WTC11 (cell line): ENCODE data around the gene GRK2.

Source experiments
- ATF1 ChIP-seq: sonication (generic); formaldehyde crosslinking; IDR thresholded peaks from 2 replicates; pipeline ENCODE4 v1.8.1; 2023; ENCODE audit warnings: mild to moderate bottlenecking, moderate library complexity, missing genetic modification reagents
- CREB1 ChIP-seq: sonication (generic); formaldehyde crosslinking; IDR thresholded peaks from 2 replicates; pipeline ENCODE4 v1.8.0; 2023; ENCODE audit warnings: mild to moderate bottlenecking, missing genetic modification reagents
- FOXP4 ChIP-seq: sonication (generic); formaldehyde crosslinking; IDR thresholded peaks from 2 replicates; pipeline ENCODE4 v1.8.0; 2022; ENCODE audit warnings: mild to moderate bottlenecking, missing genetic modification reagents
- NFYB ChIP-seq: sonication (generic); formaldehyde crosslinking; conservative IDR thresholded peaks from 2 replicates; pipeline ENCODE4 v1.8.0; 2022; ENCODE audit warnings: low read depth, missing genetic modification reagents
- NR2C2 ChIP-seq: sonication (generic); formaldehyde crosslinking; IDR thresholded peaks from 2 replicates; pipeline ENCODE4 v1.8.0; 2022; ENCODE audit warnings: mild to moderate bottlenecking, missing genetic modification reagents
- NR3C1 ChIP-seq: sonication (generic); formaldehyde crosslinking; conservative IDR thresholded peaks from 2 replicates; pipeline ENCODE4 v1.8.1; 2023; ENCODE audit warnings: low read depth, mild to moderate bottlenecking, missing genetic modification reagents
- SP1 ChIP-seq: sonication (generic); formaldehyde crosslinking; conservative IDR thresholded peaks from 2 replicates; pipeline ENCODE4 v1.8.1; 2022; ENCODE audit warnings: missing genetic modification reagents
- TF ChIP-seq, protein P1 (sequence below): sonication (generic); formaldehyde crosslinking; IDR thresholded peaks from 2 replicates; pipeline ENCODE4 v1.8.1; 2023; ENCODE audit warnings: mild to moderate bottlenecking, missing genetic modification reagents, moderate library complexity
- TF ChIP-seq, protein P2 (sequence below): fragments of 200-600 bp; IDR thresholded peaks from 2 replicates; pipeline ENCODE4 v1.8.0; 2022; ENCODE audit warnings: antibody characterized with exemption
- TF ChIP-seq, protein P3 (sequence below): fragments of 250-450 bp; sonication (Bioruptor Pico); IDR thresholded peaks from 2 replicates; pipeline ENCODE4 v1.9.0; 2021; ENCODE audit warnings: mild to moderate bottlenecking

DNA sequence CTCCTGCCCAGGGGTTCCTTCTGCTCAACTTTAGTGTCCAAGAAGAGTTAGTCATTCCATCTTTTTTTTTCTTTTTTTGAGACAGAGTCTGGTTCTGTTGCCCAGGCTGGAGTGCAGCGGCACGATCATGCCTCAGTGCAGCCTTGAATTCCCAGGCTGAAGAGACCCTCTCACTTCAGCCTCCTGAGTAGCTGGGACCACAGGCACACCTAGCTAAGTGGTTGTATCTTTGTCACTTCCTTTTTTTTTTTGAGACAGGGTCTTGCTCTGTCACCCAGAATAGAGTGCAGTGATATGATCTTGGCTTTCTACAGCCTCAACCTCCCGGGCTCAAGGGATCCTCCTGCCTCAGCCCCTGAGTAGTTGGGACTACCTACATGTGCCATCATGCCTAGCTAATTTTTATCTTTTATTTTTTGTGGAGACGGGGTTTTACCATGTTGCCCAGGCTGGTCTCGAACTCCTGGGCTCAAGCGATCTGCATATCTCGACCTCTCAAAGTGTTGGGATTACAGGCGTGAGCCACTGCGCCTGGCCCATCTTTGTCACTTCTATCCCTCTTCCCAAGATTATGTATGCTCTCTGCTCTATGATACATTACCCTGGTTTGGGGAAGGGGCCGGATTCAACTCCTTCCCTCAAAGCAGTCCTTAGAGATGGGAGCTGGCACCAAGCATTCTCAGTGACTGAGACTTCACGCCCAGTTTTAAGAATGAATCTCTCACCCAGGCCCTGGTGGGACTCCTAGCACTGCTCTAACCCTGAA is 47.0 kb downstream of the GRK2 start:
- TF ChIP-seq CREB1 (CRISPR knock-in tag), result no peak
- TF ChIP-seq FOXP4 (CRISPR knock-in tag), result no peak
- TF ChIP-seq, protein P1, sequence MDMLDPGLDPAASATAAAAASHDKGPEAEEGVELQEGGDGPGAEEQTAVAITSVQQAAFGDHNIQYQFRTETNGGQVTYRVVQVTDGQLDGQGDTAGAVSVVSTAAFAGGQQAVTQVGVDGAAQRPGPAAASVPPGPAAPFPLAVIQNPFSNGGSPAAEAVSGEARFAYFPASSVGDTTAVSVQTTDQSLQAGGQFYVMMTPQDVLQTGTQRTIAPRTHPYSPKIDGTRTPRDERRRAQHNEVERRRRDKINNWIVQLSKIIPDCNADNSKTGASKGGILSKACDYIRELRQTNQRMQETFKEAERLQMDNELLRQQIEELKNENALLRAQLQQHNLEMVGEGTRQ (CRISPR knock-in tag), result no peak
- TF ChIP-seq, protein P2, sequence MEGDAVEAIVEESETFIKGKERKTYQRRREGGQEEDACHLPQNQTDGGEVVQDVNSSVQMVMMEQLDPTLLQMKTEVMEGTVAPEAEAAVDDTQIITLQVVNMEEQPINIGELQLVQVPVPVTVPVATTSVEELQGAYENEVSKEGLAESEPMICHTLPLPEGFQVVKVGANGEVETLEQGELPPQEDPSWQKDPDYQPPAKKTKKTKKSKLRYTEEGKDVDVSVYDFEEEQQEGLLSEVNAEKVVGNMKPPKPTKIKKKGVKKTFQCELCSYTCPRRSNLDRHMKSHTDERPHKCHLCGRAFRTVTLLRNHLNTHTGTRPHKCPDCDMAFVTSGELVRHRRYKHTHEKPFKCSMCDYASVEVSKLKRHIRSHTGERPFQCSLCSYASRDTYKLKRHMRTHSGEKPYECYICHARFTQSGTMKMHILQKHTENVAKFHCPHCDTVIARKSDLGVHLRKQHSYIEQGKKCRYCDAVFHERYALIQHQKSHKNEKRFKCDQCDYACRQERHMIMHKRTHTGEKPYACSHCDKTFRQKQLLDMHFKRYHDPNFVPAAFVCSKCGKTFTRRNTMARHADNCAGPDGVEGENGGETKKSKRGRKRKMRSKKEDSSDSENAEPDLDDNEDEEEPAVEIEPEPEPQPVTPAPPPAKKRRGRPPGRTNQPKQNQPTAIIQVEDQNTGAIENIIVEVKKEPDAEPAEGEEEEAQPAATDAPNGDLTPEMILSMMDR, result no peak
- TF ChIP-seq ATF1 (CRISPR knock-in tag), result no peak
- no peak for TF ChIP-seq NR3C1 (CRISPR knock-in tag)
- TF ChIP-seq NFYB, result no peak
- TF ChIP-seq SP1 (CRISPR knock-in tag), result no peak
- TF ChIP-seq, protein P3, sequence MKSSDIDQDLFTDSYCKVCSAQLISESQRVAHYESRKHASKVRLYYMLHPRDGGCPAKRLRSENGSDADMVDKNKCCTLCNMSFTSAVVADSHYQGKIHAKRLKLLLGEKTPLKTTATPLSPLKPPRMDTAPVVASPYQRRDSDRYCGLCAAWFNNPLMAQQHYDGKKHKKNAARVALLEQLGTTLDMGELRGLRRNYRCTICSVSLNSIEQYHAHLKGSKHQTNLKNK, result no peak
- no peak for TF ChIP-seq NR2C2
